Endothelial cell of umbilical vein (primary cell): ENCODE results near the gene PRDM2. TPM values are rescaled to one million over a fixed set of nuclear protein-coding genes. Genes with fewer than 3 reads are reported as not detected.

Experiments used
- BruUV-seq: library from RNA; stranded (reverse); fragments of 400-500 nt; replicated peaks from 2 replicates; lab custom pipeline; 2021; lab: Mats Ljungman, UMichigan
- CTCF ChIA-PET: fragments of 300-600, 350-600 bp; sonication (Branson Sonifier 250); formaldehyde crosslinking; loops from one replicate; lab custom pipeline; 2021; ENCODE audit warnings: antibody characterized with exemption, inconsistent platforms; lab: Charles Lee
- POLR2A ChIA-PET: fragments of 300-600, 350-600 bp; sonication (Branson Sonifier 250); formaldehyde crosslinking; loops from one replicate; lab custom pipeline; 2021; ENCODE audit warnings: antibody characterized with exemption, inconsistent platforms; lab: Charles Lee
- DNase-seq: peaks from one replicate; pipeline ENCODE4 v3.0.0-alpha.2; 2011; ENCODE audit warnings: low read depth, low spot score
- FAIRE-seq: peaks from 2 replicates; lab custom pipeline; 2011; peaks lifted over from hg19 to GRCh38; lab: Jason Lieb, UNC
- H2AFZ ChIP-seq: 2 replicates; pipeline ENCODE4 v1.6.0; 2012; ENCODE audit warnings: low read depth, low read length, control low read depth, inconsistent platforms
- H3K27ac ChIP-seq: 2 replicates; pipeline ENCODE4 v1.5.1; 2011; ENCODE audit warnings: low read depth, mild to moderate bottlenecking, control low read depth, low read length, moderate library complexity; ENCODE audit not compliant: insufficient read depth
- H3K27me3 ChIP-seq, 2 experiments: 2 replicates each; pipeline versions ENCODE4 v1.6.0 to v1.6.1; 2011; ENCODE audit warnings: low read length in 2 of 2, mixed read lengths in 1 of 2; ENCODE audit not compliant: control insufficient read depth in 2 of 2, insufficient read depth in 2 of 2
- H3K36me3 ChIP-seq, 2 experiments: 2 replicates in 1 of 2; 3 replicates in 1 of 2; pipeline ENCODE4 v1.5.1; 2011; ENCODE audit warnings: low read length in 2 of 2, mild to moderate bottlenecking in 1 of 2, moderate library complexity in 1 of 2; ENCODE audit not compliant: control insufficient read depth in 2 of 2, insufficient read depth in 2 of 2; ENCODE audit errors: extremely low read depth in 1 of 2
- H3K4me1 ChIP-seq: 3 replicates; pipeline ENCODE4 v1.5.1; 2011; ENCODE audit warnings: mild to moderate bottlenecking, low read length; ENCODE audit not compliant: control insufficient read depth, insufficient read depth; ENCODE audit errors: extremely low read depth
- H3K4me2 ChIP-seq: 2 replicates; pipeline ENCODE4 v1.6.1; 2011; ENCODE audit warnings: low read length, control low read depth, mixed read lengths; ENCODE audit not compliant: insufficient read depth
- H3K4me3 ChIP-seq, 3 experiments: fragments of 200-600 bp in 1 of 3; sonication (generic), shearing (Covaris generic) in 1 of 3; replicated peaks in 1 of 3; 2 replicates each; pipeline ENCODE4 v1.5.1; 2011 to 2016; ENCODE audit warnings: control low read depth in 3 of 3, low read length in 3 of 3, mild to moderate bottlenecking in 2 of 3, inconsistent platforms in 1 of 3, low read depth in 1 of 3, moderate library complexity in 1 of 3; ENCODE audit not compliant: insufficient read depth in 1 of 3
- H3K79me2 ChIP-seq: 2 replicates; pipeline ENCODE4 v1.6.0; 2012; ENCODE audit warnings: low read length, inconsistent platforms; ENCODE audit not compliant: control insufficient read depth, insufficient read depth
- H3K9ac ChIP-seq: replicated peaks from 2 replicates; pipeline ENCODE3; 2011; ENCODE audit warnings: low read length, control low read depth; ENCODE audit not compliant: insufficient read depth; ENCODE audit errors: extremely low read depth
- H3K9me1 ChIP-seq: replicated peaks from 3 replicates; pipeline ENCODE4 v1.6.0; 2011; ENCODE audit warnings: mild to moderate bottlenecking, low read length; ENCODE audit not compliant: control insufficient read depth, insufficient read depth; ENCODE audit errors: extremely low read depth
- H3K9me3 ChIP-seq: replicated peaks from 2 replicates; pipeline ENCODE4 v1.5.1; 2012; ENCODE audit warnings: low read length, inconsistent platforms; ENCODE audit not compliant: control insufficient read depth, insufficient read depth
- H4K20me1 ChIP-seq: replicated peaks from 2 replicates; pipeline ENCODE3; 2011; ENCODE audit warnings: mild to moderate bottlenecking, low read length; ENCODE audit not compliant: control insufficient read depth, insufficient read depth; ENCODE audit errors: extremely low read depth
- CTCF ChIP-seq, 2 donors: IDR thresholded peaks; 1 replicate in 1 of 2; 2 replicates in 1 of 2; pipeline ENCODE4 v1.5.1; 2011; ENCODE audit warnings: low read length in 2 of 2, mild to moderate bottlenecking in 2 of 2, moderate library complexity in 2 of 2, control low read depth in 1 of 2, inconsistent platforms in 1 of 2, low read depth in 1 of 2; ENCODE audit not compliant: insufficient read depth in 1 of 2; ENCODE audit errors: extremely low read depth in 1 of 2
- EZH2 ChIP-seq: IDR thresholded peaks from 2 replicates; pipeline ENCODE4 v1.6.1; 2012; ENCODE audit warnings: borderline replicate concordance, low read depth, mild to moderate bottlenecking, moderate library complexity, low read length, inconsistent platforms; ENCODE audit not compliant: severe bottlenecking
- FOS ChIP-seq: IDR thresholded peaks from 2 replicates; pipeline ENCODE4 v1.6.1; 2011; ENCODE audit warnings: mild to moderate bottlenecking, low read length, moderate library complexity, borderline replicate concordance; ENCODE audit not compliant: insufficient read depth
- GATA2 ChIP-seq: IDR thresholded peaks from 2 replicates; pipeline ENCODE4 v1.7.0; 2011; ENCODE audit warnings: low read depth, mild to moderate bottlenecking, moderate library complexity, mixed read lengths, low read length; ENCODE audit not compliant: insufficient read length, insufficient read depth
- POLR2A ChIP-seq: IDR thresholded peaks from 2 replicates; pipeline ENCODE4 v1.6.1; 2012; ENCODE audit warnings: low read depth, mild to moderate bottlenecking, control low read depth, low read length
- POLR2AphosphoS5 ChIP-seq: IDR thresholded peaks from 2 replicates; pipeline ENCODE4 v1.6.1; 2012; ENCODE audit warnings: low read depth, mild to moderate bottlenecking, control low read depth, low read length, moderate library complexity; ENCODE audit not compliant: insufficient read depth
- dilution Hi-C: fragments of 300-500 bp; cut with MboI; formaldehyde crosslinking; loops from one replicate; pipeline ENCODE4 v1.15.0; 2019; ENCODE audit warnings: low sequenced_read_pairs; ENCODE audit not compliant: extremely low pct_ligation_motif_present
- intact Hi-C: fragments of 100-400 bp; cut with micrococcal nuclease; formaldehyde crosslinking; loops from one replicate; pipeline ENCODE4 v1.10.0; 2022
- polyA plus RNA-seq, 4 experiments: library from polyadenylated mRNA; depleted of rRNA in 3 of 4; stranded (reverse) in 3 of 4; unstranded in 1 of 4; fragments of >200 nt; gene quantifications; 2 replicates each; pipeline versions ENCODE4 v1.2.1 to v1.2.3, GENCODE V29; 2011 to 2012; ENCODE audit warnings: missing spikeins in 1 of 4
- total RNA-seq: library from RNA; stranded (reverse); gene quantifications from 2 replicates; pipeline ENCODE4 v1.2.3, GENCODE V29; 2021

The PRDM2 gene
- total and polyA plus RNA-seq, 2 donors (not counting 3 experiments of a cell fraction or from before 2014, with no cell fraction given): 11.3 to 35.7 TPM

- Histone ChIP-seq H2AFZ (no peak overlapping the region), H3K36me3 (no peaks in the 10 kb centered on the region), H3K27me3 (no peaks in the 10 kb centered on the region), H3K4me3 (no peak overlapping the region), H3K4me1 (peaks cover 5% of the 10 kb centered on the region), H3K27ac (no peak overlapping the region), H3K4me2 (no peak overlapping the region), H3K9ac (no peak overlapping the region), H4K20me1 (no peaks in the 10 kb centered on the region), H3K9me1 (no peaks in the 10 kb centered on the region), H3K9me3 (no peaks in the 10 kb centered on the region), H3K79me2 (no peaks in the 10 kb centered on the region)
- TF ChIP-seq GATA2: no peak
- no peak for TF ChIP-seq EZH2
- TF ChIP-seq POLR2AphosphoS5: no peak
- TF ChIP-seq FOS: no peak
- no peak for TF ChIP-seq CTCF (IDR thresholded peaks at IDR 0.05; ENCODE audit: extremely low read depth in 1 of 2, insufficient read depth in 1 of 2, low read depth in 1 of 2, low read length in 2 of 2)
- no peak for TF ChIP-seq POLR2A
- intact Hi-C loops: no loop called here
- no TSS peak for BruUV-seq
- CTCF ChIA-PET: interaction anchor here (0.6 to 1.3 kb wide), 4 partner anchors 10 to 61 kb away, joined by 3 to 4 read pairs (median 3); no protein-coding TSS in a partner anchor
- no peak for FAIRE-seq
- POLR2A ChIA-PET: no interaction called here
- dilution Hi-C loops: no loop called here
- DNase-seq: no peak
Measured at GRCh38 chr1:13735168-13735930, 35.4 kb downstream of the PRDM2 start.
